Activated CD4-positive, alpha-beta memory T cell treated with anti-CD3 and anti-CD28 coated beads for 36 hours (primary cell): ENCODE measurements around the gene OPN4. TPM values are rescaled to one million over a fixed set of nuclear protein-coding genes. Genes with fewer than 3 reads are reported as not detected.

Experiments
- CTCF ChIA-PET: fragments of 350-600 bp; sonication (Branson Sonifier 250); formaldehyde crosslinking; loops from one replicate; lab custom pipeline; 2021; ENCODE audit warnings: antibody characterized with exemption, inconsistent platforms; lab: Charles Lee
- POLR2A ChIA-PET: fragments of 350-600 bp; sonication (Branson Sonifier 250); formaldehyde crosslinking; loops from one replicate; lab custom pipeline; 2021; ENCODE audit warnings: antibody characterized with exemption; lab: Charles Lee
- DNase-seq: peaks from one replicate; pipeline ENCODE4 v3.0.0-alpha.2; 2020
- H3K27ac Mint-ChIP-seq: one replicate; pipeline ENCODE4 v1.8.0; 2021; ENCODE audit warnings: mixed read lengths
- H3K27me3 Mint-ChIP-seq: one replicate; pipeline ENCODE4 v1.8.0; 2021; ENCODE audit warnings: mixed read lengths
- H3K36me3 Mint-ChIP-seq: one replicate; pipeline ENCODE4 v1.8.0; 2021; ENCODE audit warnings: mixed read lengths
- H3K4me1 Mint-ChIP-seq: one replicate; pipeline ENCODE4 v1.8.0; 2021; ENCODE audit warnings: low read depth, mixed read lengths
- H3K4me3 Mint-ChIP-seq: one replicate; pipeline ENCODE4 v1.8.0; 2021; ENCODE audit warnings: mild to moderate bottlenecking, mixed read lengths
- H3K9me3 Mint-ChIP-seq: one replicate; pipeline ENCODE4 v1.8.0; 2021; ENCODE audit warnings: mixed read lengths
- intact Hi-C: fragments of 100-400 bp; cut with micrococcal nuclease; formaldehyde crosslinking; loops from one replicate; pipeline ENCODE4 v1.15.1; 2023
- total RNA-seq, 2 experiments: library from RNA; stranded (reverse); gene quantifications; one replicate each; pipeline ENCODE4 v1.2.3, GENCODE V29; 2021

OPN4 gene
- total RNA-seq, 2 experiments from 2014 or later = not detected

DNA sequence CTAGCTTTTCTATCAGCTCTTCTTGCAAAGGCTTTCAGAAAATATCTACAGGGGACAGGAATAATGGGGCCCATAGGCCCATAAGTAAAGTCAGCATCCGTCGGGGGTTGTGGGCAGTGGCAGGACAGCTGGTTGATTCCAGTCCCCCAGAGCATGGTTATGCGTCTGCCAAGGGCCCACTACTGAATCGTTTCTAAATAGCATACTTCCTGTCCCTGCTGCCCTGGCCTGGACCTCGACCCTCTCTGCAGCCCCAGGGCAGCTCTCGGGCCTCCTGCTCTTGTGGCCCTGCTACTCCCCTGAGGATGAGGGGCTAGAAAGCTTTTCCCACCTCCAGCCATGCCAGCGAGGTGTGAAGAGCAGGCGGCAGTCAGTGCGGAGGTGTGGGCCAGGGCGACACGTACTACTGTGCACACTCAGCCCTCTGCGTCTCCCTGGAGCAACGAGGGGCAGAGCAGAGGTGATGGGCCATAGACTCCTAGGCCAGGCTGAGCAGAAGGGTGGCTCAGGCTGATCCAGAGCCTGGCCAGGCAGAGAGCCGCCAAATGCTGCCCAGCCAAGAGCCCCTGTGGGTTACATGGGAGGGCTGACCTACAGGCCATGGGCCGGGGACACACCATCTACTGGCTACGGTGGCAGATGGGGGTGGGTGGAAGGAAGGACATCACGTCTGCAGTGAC, 4.7 kb upstream of the OPN4 start:
- no peak overlapping the region for H3K4me3 Mint-ChIP-seq
- ChIA-PET CTCF (no interaction called here), POLR2A (no interaction called here)
- H3K27ac Mint-ChIP-seq = no peak overlapping the region
- no peaks in the 10 kb centered on the region for H3K4me1 Mint-ChIP-seq
- no peaks in the 10 kb centered on the region for H3K9me3 Mint-ChIP-seq
- peak; percentile 6 for DNase-seq
- intact Hi-C loops = no loop called here
- H3K36me3 Mint-ChIP-seq = no peaks in the 10 kb centered on the region
- H3K27me3 Mint-ChIP-seq = no peaks in the 10 kb centered on the region

- POLR2A ChIA-PET = no interaction called here
- CTCF ChIA-PET = no interaction called here
- H3K9me3 Mint-ChIP-seq = no peaks in the 10 kb centered on the region
- H3K27me3 Mint-ChIP-seq = no peaks in the 10 kb centered on the region
- intact Hi-C loops = no loop called here
- H3K4me1 Mint-ChIP-seq = no peaks in the 10 kb centered on the region
- H3K4me3 Mint-ChIP-seq = no peak overlapping the region
- no peak for DNase-seq
- no peak overlapping the region for H3K27ac Mint-ChIP-seq
- no peaks in the 10 kb centered on the region for H3K36me3 Mint-ChIP-seq
Measured at GRCh38 chr10:86650151-86650550, 4.2 kb upstream of the OPN4 start.

- CTCF ChIA-PET = no interaction called here
- Mint-ChIP-seq H3K27me3 (no peaks in the 10 kb centered on the region), H3K36me3 (no peaks in the 10 kb centered on the region), H3K4me3 (no peak overlapping the region), H3K4me1 (no peaks in the 10 kb centered on the region), H3K9me3 (no peaks in the 10 kb centered on the region), H3K27ac (no peak overlapping the region)
- POLR2A ChIA-PET = no interaction called here
- intact Hi-C loops = no loop called here
- DNase-seq = peak; percentile 1
Measured at GRCh38 chr10:86651021-86651471, 3.3 kb upstream of the OPN4 start.

- intact Hi-C loops = no loop called here
- Mint-ChIP-seq H3K4me1 (no peaks in the 10 kb centered on the region), H3K36me3 (no peaks in the 10 kb centered on the region), H3K27ac (no peak overlapping the region), H3K4me3 (no peak overlapping the region), H3K9me3 (no peaks in the 10 kb centered on the region), H3K27me3 (no peaks in the 10 kb centered on the region)
- POLR2A ChIA-PET = no interaction called here
- DNase-seq = peak; percentile 5
- CTCF ChIA-PET = no interaction called here
Measured at GRCh38 chr10:86651631-86652331, 2.6 kb upstream of the OPN4 start.

DNA sequence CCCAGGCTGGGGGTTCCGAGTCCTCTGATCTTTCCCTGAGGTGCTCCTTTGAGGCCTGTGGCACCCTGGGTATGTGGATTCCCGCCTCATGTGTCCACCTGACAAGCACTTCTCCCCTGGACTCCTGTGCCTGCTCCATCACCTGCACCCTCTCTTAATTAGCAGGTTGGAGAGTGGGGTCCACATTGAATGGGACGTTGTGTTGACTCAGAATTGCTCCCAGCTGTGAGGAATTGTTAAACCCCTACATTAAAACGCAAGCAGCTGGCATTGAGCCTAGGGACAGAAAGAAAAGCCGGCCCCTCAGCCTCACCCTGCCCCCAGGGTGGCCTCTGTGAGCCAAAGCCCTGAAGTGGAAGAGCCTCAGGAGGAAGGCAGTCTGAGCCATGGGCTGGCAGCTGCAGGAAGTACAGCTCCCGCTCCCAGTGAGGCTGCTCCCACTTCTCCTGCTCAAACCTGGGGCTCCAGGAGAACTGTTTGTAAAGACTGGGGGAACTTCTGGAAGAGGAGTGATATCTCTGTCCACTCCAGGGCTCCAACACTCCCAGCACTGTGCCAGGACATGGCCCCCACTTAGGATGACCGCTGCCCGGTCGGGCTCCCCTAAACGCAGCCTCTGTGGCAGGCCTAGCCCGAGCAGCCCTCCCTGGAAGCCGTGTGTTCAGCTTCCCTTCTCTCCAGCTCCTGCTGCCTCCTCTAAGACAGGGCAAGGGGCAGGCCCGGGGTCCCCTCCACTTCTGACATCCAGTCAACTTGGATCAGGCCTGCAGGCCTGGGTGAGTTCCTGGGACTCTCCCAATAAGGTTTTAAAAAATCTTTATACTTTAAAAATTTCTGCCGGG, 1.8 kb upstream of the OPN4 start:
- Mint-ChIP-seq H3K9me3 (no peaks in the 10 kb centered on the region), H3K4me3 (no peak overlapping the region), H3K27me3 (no peaks in the 10 kb centered on the region), H3K36me3 (no peaks in the 10 kb centered on the region), H3K4me1 (no peaks in the 10 kb centered on the region), H3K27ac (no peak overlapping the region)
- intact Hi-C loops = no loop called here
- DNase-seq = no peak
- ChIA-PET CTCF (no interaction called here), POLR2A (no interaction called here)

DNA sequence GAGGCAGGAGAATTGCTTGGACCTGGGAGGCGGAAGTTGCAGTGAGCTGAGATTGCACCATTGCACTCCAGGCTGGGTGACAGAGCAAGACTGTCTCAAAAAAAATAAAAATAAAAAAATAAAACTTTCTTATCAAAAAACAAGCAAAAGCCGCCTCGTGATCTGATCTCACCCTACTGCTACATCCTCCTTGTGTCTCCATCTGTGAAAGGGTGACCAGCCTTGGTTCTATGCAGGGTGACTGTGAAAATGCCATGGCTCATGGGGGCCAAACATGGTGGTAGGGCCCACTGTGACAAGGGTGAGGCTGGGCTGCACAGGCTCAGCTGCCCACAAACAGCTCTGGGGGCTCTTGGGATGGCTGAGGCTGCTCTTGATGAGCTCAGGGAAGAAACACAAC, 968 bp upstream of the OPN4 start:
- intact Hi-C loops = no loop called here
- Mint-ChIP-seq H3K4me3 (no peak overlapping the region), H3K9me3 (no peaks in the 10 kb centered on the region), H3K36me3 (no peaks in the 10 kb centered on the region), H3K27ac (no peak overlapping the region), H3K27me3 (no peaks in the 10 kb centered on the region), H3K4me1 (no peaks in the 10 kb centered on the region)
- ChIA-PET POLR2A (no interaction called here), CTCF (no interaction called here)
- DNase-seq = no peak

GRCh38 chr10:86653987-86654386, 360 bp upstream of the OPN4 start:
- no peaks in the 10 kb centered on the region for H3K27me3 Mint-ChIP-seq
- intact Hi-C loops = no loop called here
- POLR2A ChIA-PET = no interaction called here

DNA sequence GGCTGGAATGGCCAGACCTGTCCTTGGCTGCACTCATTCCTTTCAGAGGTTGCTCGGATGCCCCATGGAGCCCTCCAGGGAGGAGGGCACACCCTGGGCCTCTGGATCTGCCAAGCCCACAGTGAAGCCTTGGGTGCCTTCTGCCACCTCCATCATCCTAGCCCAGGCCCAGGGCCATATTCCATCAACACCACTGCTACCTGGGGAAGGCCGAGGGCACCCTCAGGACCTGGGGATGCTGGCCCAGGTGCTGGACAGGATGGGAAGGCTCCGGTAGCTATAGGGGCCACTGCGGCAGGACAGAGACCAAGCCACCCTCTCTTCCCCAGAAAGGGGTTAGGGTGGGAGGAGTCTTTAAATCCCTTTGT, 810 bp downstream of the OPN4 start:
- ChIA-PET POLR2A (no interaction called here), CTCF (no interaction called here)
- Mint-ChIP-seq H3K4me3 (no peak overlapping the region), H3K36me3 (no peaks in the 10 kb centered on the region), H3K4me1 (no peaks in the 10 kb centered on the region), H3K9me3 (no peaks in the 10 kb centered on the region), H3K27ac (no peak overlapping the region), H3K27me3 (no peaks in the 10 kb centered on the region)
- no peak for DNase-seq
- intact Hi-C loops = no loop called here

More at GRCh38 chr10:86653987-86654386, 360 bp upstream of the OPN4 start:
- CTCF ChIA-PET = no interaction called here
- Mint-ChIP-seq H3K27ac (no peak overlapping the region), H3K4me3 (no peak overlapping the region), H3K36me3 (no peaks in the 10 kb centered on the region), H3K9me3 (no peaks in the 10 kb centered on the region), H3K4me1 (no peaks in the 10 kb centered on the region)
- DNase-seq = no peak

GRCh38 chr10:86655596-86655995, 1.2 kb downstream of the OPN4 start:
- intact Hi-C loops = no loop called here
- no peak for DNase-seq
- no peaks in the 10 kb centered on the region for H3K27me3 Mint-ChIP-seq
- no peaks in the 10 kb centered on the region for H3K4me1 Mint-ChIP-seq
- no peak overlapping the region for H3K4me3 Mint-ChIP-seq
- no peaks in the 10 kb centered on the region for H3K36me3 Mint-ChIP-seq
- CTCF ChIA-PET = no interaction called here
- H3K9me3 Mint-ChIP-seq = no peaks in the 10 kb centered on the region
- H3K27ac Mint-ChIP-seq = no peak overlapping the region
- POLR2A ChIA-PET = no interaction called here

DNA sequence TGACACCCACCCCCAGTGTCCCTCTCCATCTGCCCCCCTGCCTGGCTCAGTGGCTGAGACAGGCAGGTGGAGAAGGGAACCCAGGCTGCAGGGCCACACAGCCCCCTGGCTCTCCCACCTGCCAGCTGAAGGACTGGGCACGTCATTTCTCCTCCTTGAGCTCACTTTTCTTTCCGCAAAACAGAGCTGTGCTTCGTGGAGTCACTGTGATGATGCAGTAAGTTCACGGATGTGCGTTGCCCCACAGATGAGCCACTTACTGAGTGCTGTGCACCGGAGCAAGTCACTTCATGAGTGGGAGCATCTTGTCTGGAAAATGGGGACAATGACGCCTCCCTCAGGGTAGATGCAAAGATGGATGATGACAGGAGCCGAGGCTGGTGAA, 2.7 kb downstream of the OPN4 start:
- CTCF ChIA-PET = no interaction called here
- Mint-ChIP-seq H3K36me3 (no peaks in the 10 kb centered on the region), H3K4me3 (no peak overlapping the region), H3K4me1 (no peaks in the 10 kb centered on the region), H3K9me3 (no peaks in the 10 kb centered on the region), H3K27me3 (no peaks in the 10 kb centered on the region), H3K27ac (no peak overlapping the region)
- POLR2A ChIA-PET = no interaction called here
- intact Hi-C loops = no loop called here
- no peak for DNase-seq

- intact Hi-C loops = no loop called here
- H3K4me1 Mint-ChIP-seq = no peaks in the 10 kb centered on the region
- ChIA-PET CTCF (no interaction called here), POLR2A (no interaction called here)
- no peaks in the 10 kb centered on the region for H3K27me3 Mint-ChIP-seq
- no peak overlapping the region for H3K27ac Mint-ChIP-seq
- DNase-seq = no peak
- no peaks in the 10 kb centered on the region for H3K9me3 Mint-ChIP-seq
- no peaks in the 10 kb centered on the region for H3K36me3 Mint-ChIP-seq
- H3K4me3 Mint-ChIP-seq = no peak overlapping the region
Measured at GRCh38 chr10:86657396-86658011, 3.2 kb downstream of the OPN4 start.

DNA sequence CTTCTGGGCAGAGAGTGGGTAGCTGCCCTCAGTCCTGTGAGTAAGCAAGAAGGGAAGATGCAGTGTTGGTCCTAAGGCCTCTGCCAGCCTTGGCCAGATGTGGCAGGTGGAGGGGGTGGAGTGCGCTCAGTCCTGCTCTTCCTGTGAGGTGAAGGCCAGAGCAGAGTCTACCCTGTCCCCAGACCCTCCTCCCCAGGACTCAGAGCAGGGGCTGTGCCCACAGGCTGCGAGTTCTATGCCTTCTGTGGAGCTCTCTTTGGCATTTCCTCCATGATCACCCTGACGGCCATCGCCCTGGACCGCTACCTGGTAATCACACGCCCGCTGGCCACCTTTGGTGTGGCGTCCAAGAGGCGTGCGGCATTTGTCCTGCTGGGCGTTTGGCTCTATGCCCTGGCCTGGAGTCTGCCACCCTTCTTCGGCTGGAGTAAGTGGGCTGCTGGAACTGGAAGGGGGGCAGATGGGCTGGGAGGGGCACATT, 4.0 kb downstream of the OPN4 start:
- no peak for DNase-seq
- CTCF ChIA-PET = no interaction called here
- Mint-ChIP-seq H3K27me3 (no peaks in the 10 kb centered on the region), H3K36me3 (no peaks in the 10 kb centered on the region), H3K4me1 (no peaks in the 10 kb centered on the region), H3K9me3 (no peaks in the 10 kb centered on the region), H3K27ac (no peak overlapping the region), H3K4me3 (no peak overlapping the region)
- POLR2A ChIA-PET = no interaction called here
- intact Hi-C loops = no loop called here
